Measurements from ENCODE around the gene KRTAP9-1.

GRCh38 chr17:41211845-41212466 is 22.3 kb downstream of the KRTAP9-1 start:
- TF ChIP-seq CTCF (IDR thresholded peaks at IDR 0.05; ENCODE audit: low read length) (no peak), EZH2 (optimal IDR thresholded peaks at IDR 0.05; ENCODE audit: low read depth, low read length) (no peak), EZH2phosphoT487 (IDR thresholded peaks at IDR 0.05; ENCODE audit: low read length) (no peak)

Measured in MM.1S (cell line).